OCI-LY3 (cell line): ENCODE measurements around the gene GRIFIN.

Experiments used
- EZH2phosphoT487 ChIP-seq: fragments of 200-600 bp; shearing (Covaris generic); IDR thresholded peaks from 2 replicates; pipeline ENCODE4 v1.6.1; 2018; ENCODE audit warnings: antibody characterized with exemption, mixed run types, low read depth
- TF ChIP-seq, protein P1 (sequence below): fragments of 200-600, 300-600 bp; sonication (generic); IDR thresholded peaks from 2 replicates; pipeline ENCODE4 v1.5.1; 2014; ENCODE audit warnings: antibody characterized with exemption, low read length, low read depth

DNA sequence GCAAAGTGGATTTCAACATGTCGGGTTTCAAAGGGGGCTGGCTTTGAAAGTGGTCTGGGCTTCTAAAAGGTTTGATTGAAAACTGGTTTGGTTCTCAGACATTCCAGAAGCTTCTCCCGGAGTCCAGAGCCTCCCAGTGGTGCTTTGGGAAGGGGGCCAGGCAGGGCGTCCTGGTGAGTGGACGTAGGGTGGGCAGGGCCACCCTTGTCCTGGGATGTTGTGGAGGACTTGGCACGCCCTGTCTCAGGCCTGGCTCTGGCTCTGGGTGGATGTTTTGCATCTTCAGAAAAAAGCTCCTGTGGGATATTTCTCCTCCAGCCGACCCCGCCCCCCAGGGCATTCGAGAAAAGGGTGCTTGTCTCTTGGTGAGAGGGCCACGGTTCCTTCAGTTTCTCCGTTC is 31.2 kb downstream of the GRIFIN start:
- TF ChIP-seq, protein P1, sequence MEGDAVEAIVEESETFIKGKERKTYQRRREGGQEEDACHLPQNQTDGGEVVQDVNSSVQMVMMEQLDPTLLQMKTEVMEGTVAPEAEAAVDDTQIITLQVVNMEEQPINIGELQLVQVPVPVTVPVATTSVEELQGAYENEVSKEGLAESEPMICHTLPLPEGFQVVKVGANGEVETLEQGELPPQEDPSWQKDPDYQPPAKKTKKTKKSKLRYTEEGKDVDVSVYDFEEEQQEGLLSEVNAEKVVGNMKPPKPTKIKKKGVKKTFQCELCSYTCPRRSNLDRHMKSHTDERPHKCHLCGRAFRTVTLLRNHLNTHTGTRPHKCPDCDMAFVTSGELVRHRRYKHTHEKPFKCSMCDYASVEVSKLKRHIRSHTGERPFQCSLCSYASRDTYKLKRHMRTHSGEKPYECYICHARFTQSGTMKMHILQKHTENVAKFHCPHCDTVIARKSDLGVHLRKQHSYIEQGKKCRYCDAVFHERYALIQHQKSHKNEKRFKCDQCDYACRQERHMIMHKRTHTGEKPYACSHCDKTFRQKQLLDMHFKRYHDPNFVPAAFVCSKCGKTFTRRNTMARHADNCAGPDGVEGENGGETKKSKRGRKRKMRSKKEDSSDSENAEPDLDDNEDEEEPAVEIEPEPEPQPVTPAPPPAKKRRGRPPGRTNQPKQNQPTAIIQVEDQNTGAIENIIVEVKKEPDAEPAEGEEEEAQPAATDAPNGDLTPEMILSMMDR: no peak
- TF ChIP-seq EZH2phosphoT487: no peak
